ENCODE measurements around the gene NRCAM.

DNA sequence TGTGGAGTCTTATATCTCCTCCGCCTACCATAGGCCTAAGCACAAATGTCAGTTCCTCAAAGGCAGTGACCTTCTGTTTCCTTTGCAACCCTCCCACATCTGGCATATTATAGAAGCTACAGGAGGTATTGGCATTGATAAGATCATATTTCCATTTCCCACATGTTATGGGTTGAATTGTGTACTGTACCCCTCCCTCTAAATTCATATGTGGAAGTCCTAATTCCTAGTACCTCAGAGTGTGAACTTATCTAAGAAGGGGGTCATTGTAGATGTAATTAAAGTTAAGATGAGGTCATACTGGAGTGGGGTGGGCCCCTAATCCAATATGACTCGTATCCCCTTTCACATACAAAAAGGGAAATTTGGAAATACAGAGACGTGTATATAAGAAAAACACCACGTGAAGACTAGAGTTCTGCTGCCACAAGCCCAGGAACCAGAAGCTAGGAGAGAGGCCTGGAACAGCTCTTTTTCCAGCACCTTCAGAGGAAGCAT, 320.0 kb downstream of the NRCAM start:
- TF ChIP-seq ZNF184 (tag by site-specific recombination; IDR thresholded peaks at IDR 0.05) (no peak), ZNF561 (tag by site-specific recombination; IDR thresholded peaks at IDR 0.05; ENCODE audit: borderline replicate concordance) (no peak), ZNF24 (tag by site-specific recombination; IDR thresholded peaks at IDR 0.05) (no peak), ZNF132 (tag by site-specific recombination; IDR thresholded peaks at IDR 0.05; ENCODE audit: borderline replicate concordance) (no peak)
- TF ChIP-seq, protein P1, sequence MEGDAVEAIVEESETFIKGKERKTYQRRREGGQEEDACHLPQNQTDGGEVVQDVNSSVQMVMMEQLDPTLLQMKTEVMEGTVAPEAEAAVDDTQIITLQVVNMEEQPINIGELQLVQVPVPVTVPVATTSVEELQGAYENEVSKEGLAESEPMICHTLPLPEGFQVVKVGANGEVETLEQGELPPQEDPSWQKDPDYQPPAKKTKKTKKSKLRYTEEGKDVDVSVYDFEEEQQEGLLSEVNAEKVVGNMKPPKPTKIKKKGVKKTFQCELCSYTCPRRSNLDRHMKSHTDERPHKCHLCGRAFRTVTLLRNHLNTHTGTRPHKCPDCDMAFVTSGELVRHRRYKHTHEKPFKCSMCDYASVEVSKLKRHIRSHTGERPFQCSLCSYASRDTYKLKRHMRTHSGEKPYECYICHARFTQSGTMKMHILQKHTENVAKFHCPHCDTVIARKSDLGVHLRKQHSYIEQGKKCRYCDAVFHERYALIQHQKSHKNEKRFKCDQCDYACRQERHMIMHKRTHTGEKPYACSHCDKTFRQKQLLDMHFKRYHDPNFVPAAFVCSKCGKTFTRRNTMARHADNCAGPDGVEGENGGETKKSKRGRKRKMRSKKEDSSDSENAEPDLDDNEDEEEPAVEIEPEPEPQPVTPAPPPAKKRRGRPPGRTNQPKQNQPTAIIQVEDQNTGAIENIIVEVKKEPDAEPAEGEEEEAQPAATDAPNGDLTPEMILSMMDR (tag by site-specific recombination; IDR thresholded peaks at IDR 0.05): no peak
